GM12892 (cell line): ENCODE data around the gene IKBKG.

Experiments
- POLR2A ChIP-seq: IDR thresholded peaks from 2 replicates; pipeline ENCODE4 v1.6.1; 2011; ENCODE audit warnings: low read depth, low read length, control low read depth
- POLR2AphosphoS5 ChIP-seq: IDR thresholded peaks from 2 replicates; pipeline ENCODE4 v1.6.1; 2011; ENCODE audit warnings: low read depth, low read length, control low read depth

DNA sequence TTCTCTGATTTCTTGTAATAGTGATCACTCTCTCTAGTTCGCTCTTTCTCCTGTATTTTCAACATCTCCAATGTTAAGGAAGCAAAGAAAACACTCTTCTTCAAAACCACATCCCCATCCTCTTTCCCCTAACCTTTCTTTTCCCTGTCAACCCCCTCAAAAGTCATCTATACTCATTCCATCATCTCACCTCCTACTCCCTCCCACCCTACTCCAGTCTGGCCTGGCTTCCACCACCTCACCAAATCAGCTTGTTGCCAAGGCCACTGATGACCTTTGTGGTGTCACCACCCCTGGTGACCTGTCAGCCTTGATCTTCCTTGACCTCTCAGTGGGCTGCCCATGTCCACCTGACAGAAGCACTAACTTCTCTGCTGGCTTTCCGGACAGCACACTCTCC lies 33.7 kb upstream of the IKBKG start:
- TF ChIP-seq POLR2A, result no peak
- no peak for TF ChIP-seq POLR2AphosphoS5
